GM12801 (cell line): ENCODE data around the gene LRRC8D.

Experiments
- CTCF ChIP-seq: IDR thresholded peaks from one replicate; pipeline ENCODE4 v1.5.1; 2011; ENCODE audit warnings: control low read depth; ENCODE audit not compliant: insufficient read length; ENCODE audit errors: extremely low read depth

LRRC8D gene

GRCh38 chr1:89804642-89805237 is 16.1 kb upstream of the LRRC8D start:
- no peak for TF ChIP-seq CTCF

- no peak for TF ChIP-seq CTCF
Observed at GRCh38 chr1:89806616-89807015, 14.2 kb upstream of the LRRC8D start.

GRCh38 chr1:89807503-89807902 is 13.3 kb upstream of the LRRC8D start:
- TF ChIP-seq CTCF, result no peak

- TF ChIP-seq CTCF, result no peak
Observed at GRCh38 chr1:89807983-89808382, 12.8 kb upstream of the LRRC8D start.

- TF ChIP-seq CTCF, result no peak
Observed at GRCh38 chr1:89808441-89809117, 12.3 kb upstream of the LRRC8D start.

- TF ChIP-seq CTCF, result no peak
Observed at GRCh38 chr1:89809556-89809955, 11.3 kb upstream of the LRRC8D start.

- TF ChIP-seq CTCF, result no peak
Observed at GRCh38 chr1:89810302-89810701, 10.5 kb upstream of the LRRC8D start.
